Tibial nerve (tissue), 4 donors: ENCODE measurements around the gene GALNT12. TPM values are rescaled to one million over a fixed set of nuclear protein-coding genes. Genes with fewer than 3 reads are reported as not detected.
A peak's percentile ranks its signal among the peaks of the same experiment; 100 is the strongest.

ENCODE experiments used
- DNase-seq, 2 donors: peaks; one replicate each; pipeline ENCODE4 v3.0.0-alpha.2; 2019; ENCODE audit warnings: low spot score in 2 of 2
- H3K27ac ChIP-seq, 4 donors: fragments of 200-600 bp; sonication (generic) in 3 of 4; one replicate each; pipeline ENCODE4 v1.5.1; 2017 to 2019; ENCODE audit warnings: mild to moderate bottlenecking in 1 of 4
- H3K27me3 ChIP-seq, 2 donors: fragments of 200-600 bp; sonication (generic) in 1 of 2; one replicate each; pipeline versions ENCODE4 v1.5.1 to v1.6.0; 2017 to 2019
- H3K36me3 ChIP-seq, 3 donors: fragments of 200-600 bp; sonication (generic); one replicate each; pipeline ENCODE4 v1.5.1; 2018 to 2019
- H3K4me1 ChIP-seq, 4 donors: fragments of 200-600 bp; sonication (generic) in 3 of 4; one replicate each; pipeline ENCODE4 v1.5.1; 2017 to 2019
- H3K4me3 ChIP-seq, 4 donors: fragments of 200-600 bp; sonication (generic) in 3 of 4; one replicate each; pipeline ENCODE4 v1.5.1; 2017 to 2019; ENCODE audit warnings: mild to moderate bottlenecking in 1 of 4, moderate library complexity in 1 of 4
- H3K9me3 ChIP-seq, 4 donors: fragments of 200-600 bp; sonication (generic) in 3 of 4; one replicate each; pipeline ENCODE4 v1.5.1; 2017 to 2019
- CTCF ChIP-seq, 5 experiments: fragments of 200-600 bp in 3 of 5; fragments of 450-650 bp in 2 of 5; sonication (generic) in 3 of 5; IDR thresholded peaks; one replicate each; pipeline ENCODE4 v1.5.1; 2016 to 2019; ENCODE audit warnings: antibody characterized with exemption in 5 of 5, mild to moderate bottlenecking in 3 of 5, moderate library complexity in 2 of 5
- EP300 ChIP-seq, 2 donors: sonication (generic); formaldehyde crosslinking; IDR thresholded peaks; one replicate each; pipeline ENCODE4 v1.6.1; 2017; ENCODE audit warnings: antibody characterized with exemption in 2 of 2, mild to moderate bottlenecking in 1 of 2
- POLR2A ChIP-seq, 2 donors: fragments of 450-650 bp; IDR thresholded peaks; one replicate each; pipeline ENCODE4 v1.6.1; 2017; ENCODE audit warnings: antibody characterized with exemption in 2 of 2, mild to moderate bottlenecking in 2 of 2, moderate library complexity in 2 of 2
- WGBS, 2 donors: methylation state at CpG; one replicate each; pipeline ENCODE4 v1.1.5; 2018; 5-methylcytosine and 5-hydroxymethylcytosine counted together
- total RNA-seq, 4 donors: library from RNA; depleted of rRNA; stranded (reverse); fragments of >200 nt; gene quantifications; one replicate each; pipeline ENCODE4 v1.1.0, GENCODE V29; 2016

GALNT12 gene
- total RNA-seq, 4 donors from 2014 or later: 1.8 to 6.0 (median 3.5) TPM

GRCh38 chr9:98871558-98872065, 64.1 kb downstream of the GALNT12 start:
- H3K27me3 ChIP-seq: no peaks in the 10 kb centered on the region
- no peaks in the 10 kb centered on the region for H3K36me3 ChIP-seq
- no peaks in the 10 kb centered on the region for H3K9me3 ChIP-seq
- no peak for DNase-seq
- 97 to 98% methylated on average over 9 of the region's 9 CpGs for WGBS, 2 donors
- no peak for TF ChIP-seq CTCF (IDR thresholded peaks at IDR 0.05)
- TF ChIP-seq POLR2A (IDR thresholded peaks at IDR 0.05): no peak
- TF ChIP-seq EP300 (IDR thresholded peaks at IDR 0.05): no peak
- H3K4me1 ChIP-seq: peaks cover 0 to 42% (median 12%) of the 10 kb centered on the region in 4 donors
- no peak overlapping the region for H3K27ac ChIP-seq
- no peak overlapping the region for H3K4me3 ChIP-seq

DNA sequence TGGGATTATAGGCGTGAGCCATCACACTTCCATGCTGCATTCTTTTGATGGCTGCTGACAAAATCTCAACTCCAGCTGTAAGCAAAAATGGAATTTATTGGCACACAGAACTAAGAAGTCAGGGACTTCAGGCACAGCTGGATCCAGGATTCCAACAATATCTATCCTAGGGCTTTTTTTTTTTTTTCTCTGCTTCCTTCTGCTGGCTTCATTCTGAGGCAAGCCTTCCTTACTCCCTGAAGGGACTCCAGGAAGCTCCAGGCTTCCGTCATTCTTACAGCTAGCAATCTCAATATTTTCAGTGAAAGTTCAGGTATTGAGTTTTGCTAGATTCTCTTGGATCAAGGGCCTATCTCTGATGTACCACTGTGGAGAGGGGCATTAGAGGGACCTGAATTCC, 66.1 kb downstream of the GALNT12 start:
- 88 to 96% methylated on average over 2 of the region's 2 CpGs for WGBS, 2 donors
- Histone ChIP-seq H3K9me3 (no peaks in the 10 kb centered on the region), H3K4me3 (no peak overlapping the region), H3K27ac (no peak overlapping the region), H3K4me1 (peaks cover 0 to 23% (median 0%) of the 10 kb centered on the region in 4 donors), H3K36me3 (no peaks in the 10 kb centered on the region), H3K27me3 (no peaks in the 10 kb centered on the region)
- no peak for DNase-seq
- no peak for TF ChIP-seq POLR2A (IDR thresholded peaks at IDR 0.05)
- no peak for TF ChIP-seq EP300 (IDR thresholded peaks at IDR 0.05)
- no peak for TF ChIP-seq CTCF (IDR thresholded peaks at IDR 0.05)

- TF ChIP-seq EP300 (IDR thresholded peaks at IDR 0.05): peak in 1 of 2 donors; percentile 21
- TF ChIP-seq CTCF (IDR thresholded peaks at IDR 0.05): no peak
- H3K27ac ChIP-seq: no peak overlapping the region
- no peaks in the 10 kb centered on the region for H3K27me3 ChIP-seq
- H3K4me1 ChIP-seq: peaks cover 0 to 22% (median 0%) of the 10 kb centered on the region in 4 donors
- H3K36me3 ChIP-seq: no peaks in the 10 kb centered on the region
- no peak overlapping the region for H3K4me3 ChIP-seq
- DNase-seq: no peak
- no peaks in the 10 kb centered on the region for H3K9me3 ChIP-seq
- WGBS, 2 donors: 16 to 25% methylated on average over 3 of the region's 3 CpGs
Observed at GRCh38 chr9:98873951-98874371, 66.5 kb downstream of the GALNT12 start.

GRCh38 chr9:98874721-98875255, 67.3 kb downstream of the GALNT12 start:
- WGBS, 2 donors: 93% methylated on average over 5 of the region's 5 CpGs
- H3K4me3 ChIP-seq: no peak overlapping the region
- no peaks in the 10 kb centered on the region for H3K27me3 ChIP-seq
- H3K27ac ChIP-seq: no peak overlapping the region
- H3K36me3 ChIP-seq: no peaks in the 10 kb centered on the region
- peaks cover 0 to 30% (median 0%) of the 10 kb centered on the region in 4 donors for H3K4me1 ChIP-seq
- TF ChIP-seq CTCF (IDR thresholded peaks at IDR 0.05) (no peak), POLR2A (IDR thresholded peaks at IDR 0.05) (no peak), EP300 (IDR thresholded peaks at IDR 0.05) (no peak)
- no peak for DNase-seq
- H3K9me3 ChIP-seq: no peaks in the 10 kb centered on the region

DNA sequence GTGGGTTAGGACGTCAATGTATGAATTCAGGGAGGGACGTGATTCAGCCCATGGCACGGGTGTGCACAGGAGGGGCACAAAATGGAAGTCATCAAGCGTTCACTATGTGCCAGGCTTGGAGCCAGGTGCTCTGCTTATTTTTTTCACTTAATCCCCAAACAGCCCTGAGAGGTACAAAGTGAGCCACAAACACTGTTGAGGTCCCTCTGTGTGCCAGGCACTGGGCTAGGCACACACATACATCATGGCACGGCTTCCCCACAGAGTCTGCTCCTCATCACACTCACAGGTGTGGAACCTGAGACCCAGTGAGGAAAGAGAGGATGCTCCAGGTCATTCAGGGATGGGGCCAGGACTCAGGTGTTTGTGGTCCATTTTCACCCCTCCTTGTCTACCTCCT, 68.1 kb downstream of the GALNT12 start:
- H3K4me1 ChIP-seq: peaks cover 0 to 37% (median 2%) of the 10 kb centered on the region in 4 donors
- H3K36me3 ChIP-seq: no peaks in the 10 kb centered on the region
- no peaks in the 10 kb centered on the region for H3K27me3 ChIP-seq
- 94 to 96% methylated on average over 5 of the region's 5 CpGs for WGBS, 2 donors
- DNase-seq: no peak
- no peak overlapping the region for H3K4me3 ChIP-seq
- TF ChIP-seq CTCF (IDR thresholded peaks at IDR 0.05) (no peak), POLR2A (IDR thresholded peaks at IDR 0.05) (no peak), EP300 (IDR thresholded peaks at IDR 0.05) (no peak)
- no peak overlapping the region for H3K27ac ChIP-seq
- H3K9me3 ChIP-seq: no peaks in the 10 kb centered on the region
